Stimulated activated CD8-positive, alpha-beta memory T cell treated with anti-CD3 and anti-CD28 coated beads, Interleukin-15, amount 100 ng/mL, for 48 hours (primary cell): ENCODE measurements around the gene MRPL3.
"Not testable (repeated sequence)": the region's sequence is repeated elsewhere in the genome, so short reads cannot be mapped to it uniquely, and the experiment has no call there.

Experiments used
- DNase-seq, 2 donors: peaks; one replicate each; pipeline ENCODE4 v3.0.0-alpha.2; 2020; ENCODE audit warnings: low read depth in 2 of 2

The MRPL3 gene

GRCh38 chr3:131494706-131495105 is 8.1 kb downstream of the MRPL3 start:
- DNase-seq, result no peak

- no peak for DNase-seq
Observed at GRCh38 chr3:131491775-131492174, 11.0 kb downstream of the MRPL3 start.

DNA sequence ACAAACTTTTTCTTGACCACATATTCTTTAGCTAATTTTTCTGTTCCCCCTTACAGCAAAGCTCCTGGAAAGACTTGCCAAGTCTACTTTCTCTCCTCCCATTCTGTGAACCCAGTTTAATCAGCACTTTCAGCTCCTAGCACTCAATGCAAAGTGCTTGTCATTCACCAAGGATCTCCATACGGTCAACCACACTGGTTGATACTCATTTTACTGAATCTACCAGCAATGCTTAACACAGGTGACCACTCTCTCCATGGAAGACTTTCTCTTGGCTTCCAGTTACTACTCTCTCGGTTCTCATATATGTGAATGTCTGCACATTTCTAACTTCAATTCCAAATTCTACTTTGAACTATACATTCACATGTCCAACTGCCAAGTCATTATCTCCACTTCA is 11.7 kb downstream of the MRPL3 start:
- DNase-seq, result no peak

- not testable (repeated sequence) for DNase-seq
Observed at GRCh38 chr3:131486545-131486944, 16.2 kb downstream of the MRPL3 start.

DNA sequence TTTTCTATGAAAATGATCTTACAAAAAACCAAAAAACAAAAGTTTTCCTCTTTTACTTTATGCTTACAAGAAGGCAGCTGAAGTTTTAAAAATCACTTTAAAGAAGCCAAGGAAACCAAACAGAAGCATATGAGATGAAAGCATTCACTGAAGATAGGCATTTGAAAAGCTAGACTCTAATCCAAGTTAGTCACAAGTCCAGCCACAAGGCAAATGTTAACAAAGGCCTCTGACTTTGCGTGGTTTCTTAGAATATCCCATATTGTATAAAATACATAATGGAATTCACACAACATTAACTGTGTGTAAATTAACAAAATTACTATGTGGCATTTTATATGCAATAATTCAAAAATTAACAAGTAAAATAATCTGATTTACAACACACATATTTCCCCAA is 17.7 kb downstream of the MRPL3 start:
- DNase-seq, result no peak

DNA sequence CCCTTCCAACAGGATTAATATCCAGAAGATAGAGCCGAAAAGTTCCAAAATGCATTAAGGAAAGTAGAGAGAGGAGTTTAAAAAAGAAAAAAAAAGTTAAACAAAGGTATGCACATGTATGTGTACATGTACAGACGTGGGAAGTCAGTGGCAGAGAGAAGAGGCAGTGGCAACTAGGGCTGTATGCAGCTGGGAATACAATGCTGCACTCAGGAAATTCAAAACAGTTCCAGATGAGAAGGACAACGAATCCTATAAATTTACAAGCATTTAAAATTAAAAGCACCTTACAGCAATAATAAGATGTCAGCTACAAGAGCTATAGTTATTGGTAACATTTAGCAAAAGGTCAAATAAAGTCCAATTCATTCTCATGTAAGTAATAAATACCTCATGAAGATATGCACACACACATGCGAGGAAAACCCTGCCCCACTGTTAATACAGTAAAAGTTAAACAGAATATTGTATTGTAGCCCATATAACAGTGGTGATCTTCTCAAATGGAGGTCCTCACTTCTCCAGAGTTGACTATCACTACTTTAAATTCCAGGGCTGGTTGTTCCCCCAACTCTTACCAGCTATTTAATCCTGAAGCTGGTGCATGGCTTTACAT is 18.2 kb downstream of the MRPL3 start:
- no peak for DNase-seq

- DNase-seq, result no peak
Observed at GRCh38 chr3:131480116-131480515, 22.7 kb downstream of the MRPL3 start.

- DNase-seq, result no peak
Observed at GRCh38 chr3:131477813-131478212, 25.0 kb downstream of the MRPL3 start.

DNA sequence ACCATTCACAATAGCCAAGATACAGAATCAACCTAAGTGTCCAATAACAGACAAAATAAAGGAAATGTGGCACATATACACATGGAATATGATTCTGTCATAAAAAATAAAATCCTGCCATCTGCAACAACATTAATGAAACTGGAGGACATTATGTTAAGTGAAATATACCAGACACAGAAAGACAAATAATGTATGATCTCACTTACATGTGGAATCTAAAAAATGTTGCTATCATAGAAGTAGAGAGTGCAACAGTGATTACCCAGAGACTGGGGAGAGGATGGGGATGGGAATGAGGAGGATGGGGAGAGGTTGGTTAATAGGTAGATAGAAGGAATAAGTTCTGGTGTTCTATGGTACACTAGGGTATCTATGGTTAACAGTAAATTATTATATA is 28.7 kb downstream of the MRPL3 start:
- no peak for DNase-seq

- DNase-seq, result no peak
Observed at GRCh38 chr3:131470377-131470776, 32.4 kb downstream of the MRPL3 start.

DNA sequence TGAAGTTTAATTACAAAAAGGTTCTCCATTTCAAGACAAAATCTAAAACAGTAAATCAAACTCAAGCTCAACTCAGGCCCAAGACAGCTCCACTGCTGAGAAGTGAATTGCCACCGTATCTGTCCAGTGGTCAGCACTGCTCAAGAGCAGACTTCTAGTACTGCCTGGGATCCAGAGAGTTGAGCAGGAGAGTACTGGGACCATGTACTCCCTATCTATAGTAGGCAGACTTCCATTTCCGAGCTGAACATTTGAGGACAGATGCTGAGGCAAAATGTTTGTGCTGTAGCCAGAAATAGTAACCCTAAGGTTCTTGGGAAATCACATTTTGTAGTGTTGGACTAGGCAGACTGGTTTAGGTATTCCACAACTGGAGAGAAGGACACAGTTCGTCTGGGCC is 44.1 kb downstream of the MRPL3 start:
- DNase-seq, result no peak

- no peak for DNase-seq
Observed at GRCh38 chr3:131457220-131457619, 45.6 kb downstream of the MRPL3 start.

DNA sequence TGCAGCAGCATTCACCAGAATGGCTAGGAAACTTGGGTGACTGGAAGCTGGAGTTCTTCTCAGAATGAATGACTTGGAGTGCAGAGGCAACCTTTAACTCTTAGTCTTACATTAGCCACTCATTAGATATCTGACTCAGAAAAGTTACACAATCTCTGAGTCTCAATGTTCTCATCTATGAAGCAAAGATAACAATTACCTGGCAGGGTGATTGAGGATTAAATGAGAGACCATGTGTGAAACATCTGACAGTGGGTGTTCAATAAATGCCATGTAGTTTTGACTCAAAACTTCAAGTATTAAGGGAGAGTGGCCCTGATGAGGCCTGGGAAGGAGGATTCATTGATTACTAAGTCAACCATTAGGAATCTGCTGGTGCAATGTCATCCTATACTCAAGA is 48.3 kb downstream of the MRPL3 start:
- no peak for DNase-seq

- DNase-seq, result no peak
Observed at GRCh38 chr3:131453533-131453932, 49.2 kb downstream of the MRPL3 start.

DNA sequence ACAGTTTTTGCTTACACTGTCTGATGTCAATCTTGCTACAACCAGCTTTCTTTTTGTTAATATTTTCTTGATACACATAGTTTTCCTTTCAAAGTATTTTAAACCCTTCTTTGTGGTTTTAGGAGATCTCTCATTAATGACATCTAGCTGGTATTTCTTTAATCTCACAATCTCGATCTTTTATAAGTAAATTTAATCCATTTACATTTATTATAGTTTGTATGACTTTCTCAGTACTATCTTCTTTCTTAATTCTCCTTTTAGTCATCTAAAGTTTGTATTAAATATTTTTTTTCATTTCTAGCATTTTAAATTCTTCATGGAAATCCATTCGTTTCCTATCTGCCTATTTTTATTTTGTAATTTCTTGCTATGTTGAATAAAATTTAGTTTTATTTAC is 55.4 kb downstream of the MRPL3 start:
- no peak for DNase-seq

DNA sequence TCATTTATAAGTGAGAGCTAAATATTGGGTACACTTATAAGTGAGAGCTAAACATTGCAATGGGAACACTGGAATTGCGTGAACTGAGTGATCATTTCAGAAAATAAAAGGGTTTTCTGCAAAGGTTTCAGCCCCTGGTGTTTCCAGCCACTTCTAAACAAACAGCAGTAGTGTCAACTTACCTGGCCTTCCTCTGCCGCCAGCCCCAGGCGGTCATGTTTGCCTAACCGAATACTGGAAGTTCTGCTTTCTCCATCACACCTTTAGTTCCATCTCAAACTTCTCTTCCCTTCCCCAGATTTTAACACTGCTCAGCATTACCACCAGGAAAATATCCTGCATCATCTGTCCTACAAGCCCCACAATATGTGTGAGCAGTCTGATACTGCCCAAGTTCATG is 58.6 kb downstream of the MRPL3 start:
- DNase-seq, result no peak

GRCh38 chr3:131439084-131439483 is 63.7 kb downstream of the MRPL3 start:
- DNase-seq, result no peak

DNA sequence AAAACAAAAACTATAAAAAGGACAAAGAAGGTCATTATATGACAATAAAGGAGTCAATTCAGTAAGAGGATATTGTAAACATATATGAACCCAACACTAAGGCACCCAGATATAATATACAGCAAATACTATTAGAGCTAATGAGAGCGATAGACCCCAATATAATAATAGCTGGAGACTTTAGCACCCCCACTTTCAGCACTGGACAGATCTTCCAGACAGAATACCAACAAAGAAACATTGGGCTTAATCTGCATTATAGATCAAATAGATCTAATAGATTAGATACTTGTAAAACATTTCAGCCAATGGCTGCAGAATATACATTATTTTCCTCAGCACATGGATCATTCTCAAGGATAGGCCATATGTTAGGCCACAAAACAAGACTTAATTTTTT is 67.8 kb downstream of the MRPL3 start:
- DNase-seq, result no peak

GRCh38 chr3:131432441-131432840 is 70.3 kb downstream of the MRPL3 start:
- no peak for DNase-seq

DNA sequence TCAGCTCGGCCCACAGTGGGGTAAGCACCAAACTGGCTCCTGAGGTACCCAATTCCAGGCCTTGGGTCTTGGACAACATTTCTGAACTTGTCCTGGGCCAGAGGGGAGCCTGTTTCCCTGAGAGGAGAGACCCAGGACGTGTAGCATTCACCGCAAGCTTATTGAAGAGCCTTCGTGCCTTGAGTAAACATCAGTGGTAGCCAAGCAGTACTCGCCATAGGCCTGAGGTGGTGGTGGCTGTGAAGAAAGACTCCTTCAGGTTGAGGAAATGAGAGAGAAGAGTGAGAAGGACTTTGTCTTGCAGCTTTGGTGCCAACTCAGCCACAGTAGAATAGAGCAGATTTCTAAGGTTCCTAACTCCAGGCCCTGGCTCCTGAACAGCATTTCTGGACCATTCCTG is 71.0 kb downstream of the MRPL3 start:
- no peak for DNase-seq

DNA sequence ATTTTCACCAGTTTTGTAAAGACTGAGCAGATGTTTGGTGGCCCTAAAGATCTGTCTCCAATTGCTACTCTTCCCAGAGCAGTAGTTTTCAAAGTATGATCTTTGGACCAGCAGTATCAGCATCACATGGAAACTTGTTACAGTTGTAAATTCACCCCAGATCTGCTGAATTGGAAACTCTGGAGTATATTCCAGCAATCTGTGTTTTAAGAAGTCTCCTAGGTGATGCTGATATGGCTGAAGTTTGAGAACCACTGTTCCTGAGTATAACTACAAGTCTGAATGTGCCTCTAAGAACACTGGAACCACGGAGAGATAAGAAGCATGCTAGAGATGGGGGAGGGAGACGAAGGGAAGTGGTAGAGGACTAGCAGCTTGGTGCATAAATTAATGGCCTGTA is 75.5 kb downstream of the MRPL3 start:
- no peak for DNase-seq

DNA sequence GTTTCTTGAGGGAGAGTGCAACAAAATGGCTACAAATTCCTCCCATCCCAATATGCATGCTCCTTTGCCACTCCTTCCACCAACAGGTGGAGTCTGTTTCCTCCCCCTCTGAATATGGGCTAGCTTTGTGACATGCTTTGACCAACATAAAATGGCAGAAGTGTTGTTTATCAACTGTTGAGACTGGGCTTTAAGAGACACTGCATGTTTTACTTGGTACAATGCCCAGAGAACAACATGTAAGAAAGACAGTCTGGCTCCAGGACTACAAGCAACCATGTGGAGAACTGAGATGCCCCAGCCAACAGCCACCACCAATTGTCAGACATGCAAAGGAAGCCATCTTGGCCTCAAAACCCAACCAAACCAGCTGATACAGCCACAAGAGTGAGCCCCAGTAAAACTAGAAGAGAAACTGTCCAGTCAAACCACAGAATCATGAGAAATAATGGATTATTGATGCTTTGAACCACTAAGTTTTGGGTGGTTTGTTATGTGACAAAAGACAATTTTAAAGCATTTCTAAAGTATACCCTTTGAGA is 80.7 kb downstream of the MRPL3 start:
- no peak for DNase-seq

DNA sequence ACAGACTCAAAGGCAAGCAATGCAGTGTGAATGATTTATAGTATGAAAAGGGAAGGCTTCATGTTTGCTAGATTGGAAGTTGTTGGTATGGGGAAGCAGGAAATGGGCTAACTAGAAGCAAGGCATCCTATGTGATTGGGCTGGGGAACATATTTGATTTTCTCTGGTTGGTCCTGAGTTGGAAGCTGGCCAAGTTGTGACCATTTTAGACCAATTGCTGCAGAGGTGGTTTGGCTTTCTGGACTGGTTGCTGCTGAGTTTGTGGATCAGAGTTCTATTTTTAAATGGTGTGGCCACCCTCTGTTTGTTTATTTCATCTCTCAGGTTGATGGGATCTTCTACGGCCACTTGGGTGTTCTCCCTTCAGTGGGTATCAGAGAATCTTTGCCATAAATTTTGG is 81.5 kb downstream of the MRPL3 start:
- DNase-seq, result no peak

GRCh38 chr3:131417751-131418150 is 85.0 kb downstream of the MRPL3 start:
- no peak for DNase-seq
